GM23248 (cell line): ENCODE results near the gene PC.

Experiments
- EZH2 ChIP-seq: fragments of 200-600 bp; sonication (generic); IDR thresholded peaks from 2 replicates; pipeline ENCODE4 v1.6.1; 2018; ENCODE audit warnings: antibody characterized with exemption, mild to moderate bottlenecking; ENCODE audit not compliant: insufficient read depth, poor library complexity, severe bottlenecking
- EZH2phosphoT487 ChIP-seq: fragments of 200-600 bp; sonication (generic); IDR thresholded peaks from 2 replicates; pipeline ENCODE4 v1.6.1; 2018; ENCODE audit warnings: antibody characterized with exemption, moderate library complexity, mild to moderate bottlenecking, low read depth; ENCODE audit not compliant: insufficient read depth

DNA sequence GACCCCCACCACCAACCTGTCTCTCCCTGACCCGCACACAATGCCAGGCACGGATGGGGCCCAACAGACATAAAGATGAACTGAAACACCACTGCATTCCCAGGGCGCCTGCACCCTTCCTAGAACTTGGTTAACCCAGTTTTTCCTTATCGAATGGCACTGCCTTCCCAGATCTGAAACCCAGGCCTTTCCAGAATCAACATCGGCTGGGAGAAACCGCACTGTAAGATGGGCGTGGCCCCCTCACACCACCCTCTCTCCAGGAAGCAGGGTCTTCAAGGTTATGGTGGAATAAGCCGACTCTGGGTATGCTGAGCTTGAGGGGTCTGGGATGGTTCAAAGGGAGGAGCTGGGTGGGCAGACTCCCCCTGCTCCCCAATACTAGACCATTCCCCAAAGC lies 78.2 kb downstream of the PC start:
- no peak for TF ChIP-seq EZH2
- TF ChIP-seq EZH2phosphoT487 = no peak
